ENCODE measurements around the gene RASL10B.

- TF ChIP-seq CTCF (IDR thresholded peaks at IDR 0.05; ENCODE audit: insufficient read depth, low read length, poor library complexity, severe bottlenecking) (no peak), EZH2phosphoT487 (conservative IDR thresholded peaks at IDR 0.05; ENCODE audit: low read length) (no peak)
These were observed 41.7 kb downstream of the RASL10B start for GRCh38 chr17:35773129-35773528.

All from SU-DHL-6 (cell line).